GM21367 (cell line): Measurements from ENCODE around the gene SEPHS2.
"Not testable (repeated sequence)": the region's sequence is repeated elsewhere in the genome, so short reads cannot be mapped to it uniquely, and the experiment has no call there.

ENCODE experiments used
- ATAC-seq: cut with Tn5 transposase; IDR thresholded peaks from one replicate; pipeline ENCODE4 v1.9.1; 2021; ENCODE audit not compliant: unreplicated experiment

SEPHS2 gene

DNA sequence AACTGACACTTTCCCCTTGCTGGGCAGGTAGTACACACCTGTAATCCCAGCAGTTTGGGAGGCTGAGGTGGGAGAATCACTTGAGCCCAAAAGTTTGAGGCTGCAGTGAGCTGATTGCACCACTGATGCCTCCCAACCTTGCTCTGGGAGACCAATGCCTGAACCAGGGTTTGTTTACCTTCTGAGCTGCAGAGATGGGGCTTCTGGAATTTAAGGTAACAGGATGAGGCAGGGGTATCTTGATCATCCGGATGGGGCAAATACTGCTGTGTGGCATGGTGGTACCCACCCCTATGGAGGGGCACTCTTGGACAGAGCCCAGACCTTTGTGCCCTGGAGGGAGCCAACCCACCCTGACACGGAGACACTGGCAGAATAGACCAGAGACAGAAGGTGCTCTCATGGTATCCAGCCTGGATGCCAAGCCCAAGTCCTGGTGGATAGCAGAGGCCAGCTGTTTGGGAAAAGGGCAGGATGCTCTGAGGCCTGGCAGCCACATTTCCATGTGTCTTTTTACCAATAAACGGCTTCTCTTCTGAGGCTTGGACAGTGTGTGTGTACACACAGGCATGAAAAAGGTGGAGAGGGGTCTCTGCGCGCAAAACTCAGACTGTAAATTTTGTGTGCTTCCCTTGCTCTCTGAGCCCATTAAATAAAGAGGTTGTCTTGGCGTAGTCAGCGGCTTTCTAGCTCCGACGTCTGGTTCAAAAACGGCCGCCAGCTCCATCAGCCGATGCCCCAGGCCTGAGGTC is 46.1 kb downstream of the SEPHS2 start:
- no peak for ATAC-seq

DNA sequence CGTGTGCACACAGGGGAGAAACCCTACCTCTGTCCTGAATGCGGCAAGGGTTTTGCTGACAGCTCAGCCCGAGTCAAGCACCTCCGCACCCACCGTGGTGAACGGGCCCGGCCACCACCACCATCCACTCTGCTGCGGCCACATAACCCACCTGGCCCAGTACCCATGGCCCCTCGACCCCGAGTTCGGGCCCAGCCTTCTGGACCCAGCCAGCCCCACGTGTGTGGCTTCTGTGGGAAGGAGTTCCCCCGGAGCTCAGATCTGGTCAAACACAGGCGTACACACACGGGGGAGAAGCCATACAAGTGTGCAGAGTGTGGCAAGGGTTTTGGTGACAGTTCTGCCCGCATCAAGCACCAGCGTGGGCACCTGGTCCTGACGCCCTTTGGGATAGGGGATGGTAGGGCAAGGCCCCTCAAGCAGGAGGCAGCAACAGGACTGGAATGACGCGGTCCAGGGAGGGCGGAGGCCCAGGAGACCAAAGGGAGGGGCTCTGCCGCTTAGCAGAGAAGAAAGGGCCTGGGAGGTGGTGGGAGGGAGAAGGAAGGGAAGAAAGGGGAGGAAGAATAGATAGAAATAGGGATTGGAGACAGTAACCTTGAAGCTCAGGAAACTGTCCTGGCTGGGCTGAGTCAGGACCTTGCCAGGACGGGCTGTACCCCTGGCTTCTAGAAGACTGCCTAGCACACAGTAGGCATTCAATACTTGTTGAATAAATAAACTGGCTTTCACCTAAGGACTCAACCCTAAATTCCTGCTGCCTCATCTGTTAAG is 46.8 kb downstream of the SEPHS2 start:
- no peak for ATAC-seq

DNA sequence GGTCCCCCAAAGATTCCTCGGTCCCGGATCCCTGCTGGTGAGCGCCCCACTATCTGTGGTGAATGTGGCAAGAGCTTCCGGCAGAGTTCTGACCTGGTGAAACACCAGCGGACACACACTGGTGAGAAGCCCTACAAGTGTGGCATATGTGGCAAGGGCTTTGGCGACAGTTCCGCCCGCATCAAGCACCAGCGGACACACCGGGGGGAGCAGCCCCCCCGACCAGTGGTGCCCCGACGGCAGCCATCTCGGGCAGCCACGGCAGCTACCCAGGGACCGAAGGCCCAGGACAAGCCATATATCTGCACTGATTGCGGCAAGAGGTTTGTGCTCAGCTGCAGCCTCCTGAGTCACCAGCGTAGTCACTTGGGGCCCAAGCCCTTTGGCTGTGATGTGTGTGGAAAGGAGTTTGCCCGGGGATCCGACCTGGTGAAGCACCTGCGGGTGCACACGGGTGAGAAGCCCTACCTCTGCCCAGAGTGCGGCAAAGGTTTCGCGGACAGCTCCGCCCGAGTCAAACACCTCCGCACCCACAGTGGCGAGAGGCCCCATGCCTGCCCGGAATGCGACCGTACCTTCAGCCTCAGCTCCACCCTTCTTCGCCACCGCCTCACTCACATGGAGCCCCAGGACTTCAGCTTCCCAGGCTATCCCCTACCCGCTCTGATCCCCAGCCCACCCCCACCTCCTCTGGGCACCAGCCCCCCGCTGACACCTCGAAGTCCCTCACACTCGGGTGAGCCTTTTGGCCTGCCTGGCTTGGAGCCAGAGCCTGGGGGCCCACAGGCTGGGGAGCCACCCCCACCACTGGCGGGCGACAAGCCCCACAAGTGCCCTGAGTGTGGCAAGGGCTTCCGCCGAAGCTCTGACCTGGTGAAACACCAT is 47.7 kb downstream of the SEPHS2 start:
- ATAC-seq: no peak

DNA sequence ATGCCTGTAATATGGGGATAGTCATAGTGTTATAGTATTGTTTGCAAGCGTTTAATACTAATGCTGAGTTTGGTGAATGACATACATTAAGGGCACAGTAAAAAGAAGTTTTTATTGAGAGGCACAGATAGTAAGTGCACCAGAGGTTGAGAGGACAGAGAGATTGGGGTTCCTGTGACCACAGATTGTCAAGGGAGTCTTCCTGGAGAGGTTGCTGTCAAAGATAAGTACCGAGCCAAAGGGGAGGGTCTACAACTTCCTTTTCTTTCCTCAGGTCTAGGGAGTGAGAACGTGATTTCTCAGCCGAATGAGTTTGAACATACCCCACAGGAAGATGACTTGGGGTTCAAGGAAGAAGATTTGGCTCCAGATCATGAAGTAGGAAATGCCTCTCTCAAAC is 48.6 kb downstream of the SEPHS2 start:
- ATAC-seq: no peak

DNA sequence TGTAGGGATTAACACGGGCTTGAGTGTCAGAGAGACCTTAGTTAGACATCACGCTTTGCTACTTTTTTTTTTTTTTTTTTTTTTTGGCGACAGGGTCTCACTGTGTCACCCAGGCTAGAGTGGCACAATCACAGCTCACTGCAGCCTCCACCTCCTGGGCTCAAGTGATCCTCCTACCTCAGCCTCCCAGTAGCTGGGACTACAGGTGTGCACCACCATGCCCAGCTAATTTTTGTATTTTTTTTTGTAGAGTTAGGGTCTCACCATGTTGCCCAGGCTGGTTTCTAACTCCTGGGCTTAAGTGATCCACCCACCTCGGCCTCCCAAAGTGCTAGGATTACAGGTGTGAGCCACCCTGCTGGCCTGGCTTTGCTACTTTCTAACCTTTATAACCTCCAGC is 49.0 kb downstream of the SEPHS2 start:
- not testable (repeated sequence) for ATAC-seq

DNA sequence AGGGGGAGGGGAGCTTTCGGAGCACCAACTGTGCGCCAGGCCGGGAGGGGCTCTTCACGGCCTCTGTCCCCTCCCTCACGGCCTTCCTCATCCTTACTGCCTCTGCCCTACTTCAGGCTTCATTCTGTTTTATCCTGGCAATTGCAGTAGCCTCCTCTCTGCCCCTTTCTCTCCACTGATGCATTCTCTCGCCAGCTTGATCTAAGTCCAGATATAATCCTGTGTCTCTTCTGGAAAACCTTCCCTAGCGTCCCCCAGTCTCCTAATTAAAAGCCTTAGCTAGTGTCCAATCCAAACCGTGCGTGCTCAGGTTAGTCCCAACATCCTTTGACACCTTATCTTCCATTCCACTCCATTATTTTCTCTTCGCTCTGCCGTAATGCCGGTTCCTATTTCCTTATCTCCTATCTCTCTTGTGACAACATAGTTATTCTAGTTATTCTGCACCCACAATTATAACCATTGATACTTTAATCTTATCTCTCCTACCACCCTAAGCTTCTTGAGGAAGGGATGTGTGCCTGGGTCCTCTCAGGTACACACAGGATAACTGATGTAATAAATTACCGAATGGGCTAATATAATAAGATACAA is 49.6 kb downstream of the SEPHS2 start:
- no peak for ATAC-seq

DNA sequence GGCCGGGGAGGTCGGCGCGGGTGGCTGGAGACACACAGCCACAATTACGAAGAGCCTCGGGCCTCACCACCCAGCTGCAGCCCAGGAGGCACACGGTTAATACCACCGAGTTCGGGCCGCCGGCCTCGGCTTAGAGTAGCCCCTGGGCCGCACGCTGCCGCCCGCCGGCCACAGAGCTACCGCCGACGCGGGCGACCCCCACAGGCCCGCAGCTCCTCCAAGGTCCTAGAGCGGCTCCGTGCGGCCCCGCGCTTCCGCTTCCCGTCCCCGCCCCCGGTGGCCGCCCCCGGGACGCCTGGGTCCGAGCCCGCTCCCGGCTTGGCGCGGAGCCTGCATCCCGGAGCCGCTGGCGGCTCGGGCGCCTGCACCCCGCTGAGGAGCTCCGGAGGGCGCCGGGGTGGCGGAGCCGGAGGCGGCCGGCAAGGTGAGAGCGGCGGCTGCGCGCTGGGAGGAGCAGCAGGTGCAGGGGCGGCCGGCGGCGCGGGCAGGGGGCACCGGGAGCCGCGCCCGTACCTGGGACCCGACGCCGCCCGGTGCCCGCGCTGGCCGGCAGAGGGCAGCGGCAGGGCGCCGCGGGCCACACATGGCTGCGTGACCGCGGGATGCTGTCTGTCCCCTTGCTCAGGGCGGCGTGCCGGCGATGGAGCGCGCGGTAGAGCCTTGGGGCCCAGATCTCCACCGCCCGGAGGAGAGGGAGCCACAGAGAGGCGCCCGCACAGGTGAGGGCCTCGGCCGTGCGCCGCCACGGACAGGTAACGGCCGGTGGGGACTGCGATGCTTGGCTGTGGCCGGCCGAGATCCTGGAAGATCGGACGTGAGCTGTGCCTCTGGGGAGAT is 50.3 kb downstream of the SEPHS2 start, which contains the start of gene ZNF48:
Gene ZNF48 (plus strand): TSS at position 266 of the 837 bp plus-strand sequence. CDS start 375 bp downstream, at position 641.
- no peak for ATAC-seq

DNA sequence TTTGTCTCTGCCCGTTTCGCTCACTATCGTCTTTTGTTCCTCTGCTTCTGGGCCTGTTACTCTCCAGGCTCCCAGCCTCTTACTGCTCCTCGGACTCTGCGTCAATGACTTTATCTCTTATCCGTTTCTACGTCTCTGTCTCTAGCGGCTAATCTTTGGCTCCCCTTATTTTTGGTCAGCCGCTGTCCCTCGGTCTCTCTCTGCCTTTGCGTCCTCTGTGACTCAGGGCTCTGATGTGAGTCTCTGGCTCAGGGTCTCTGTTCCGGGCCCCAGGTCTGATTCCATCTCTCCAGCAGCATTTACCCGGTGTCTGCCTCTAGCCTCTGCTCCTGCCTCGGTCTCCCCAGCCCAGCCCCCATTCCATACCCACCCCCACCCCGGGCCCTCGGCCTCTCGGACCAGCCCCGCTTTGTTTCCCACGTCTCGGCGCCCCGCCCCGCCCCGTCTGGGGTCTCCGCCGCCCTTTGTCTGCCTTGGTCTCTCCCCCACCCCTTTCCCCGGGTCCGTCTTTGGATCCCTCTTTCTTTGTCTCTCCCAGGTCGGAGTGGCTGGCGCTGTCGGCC is 51.0 kb downstream of the SEPHS2 start:
- ATAC-seq: no peak
